Measurements from ENCODE around the gene SLC25A24. TPM values are rescaled to one million over a fixed set of nuclear protein-coding genes. Genes with fewer than 3 reads are reported as not detected.
A peak's percentile ranks its signal among the peaks of the same experiment; 100 is the strongest.
"Not testable (repeated sequence)": the region's sequence is repeated elsewhere in the genome, so short reads cannot be mapped to it uniquely, and the experiment has no call there.

Gene SLC25A24
- polyA plus RNA-seq (2013, experiment 1 of 2): 47.0 TPM
- 50.5 TPM for polyA plus RNA-seq (2013, experiment 2 of 2)

DNA sequence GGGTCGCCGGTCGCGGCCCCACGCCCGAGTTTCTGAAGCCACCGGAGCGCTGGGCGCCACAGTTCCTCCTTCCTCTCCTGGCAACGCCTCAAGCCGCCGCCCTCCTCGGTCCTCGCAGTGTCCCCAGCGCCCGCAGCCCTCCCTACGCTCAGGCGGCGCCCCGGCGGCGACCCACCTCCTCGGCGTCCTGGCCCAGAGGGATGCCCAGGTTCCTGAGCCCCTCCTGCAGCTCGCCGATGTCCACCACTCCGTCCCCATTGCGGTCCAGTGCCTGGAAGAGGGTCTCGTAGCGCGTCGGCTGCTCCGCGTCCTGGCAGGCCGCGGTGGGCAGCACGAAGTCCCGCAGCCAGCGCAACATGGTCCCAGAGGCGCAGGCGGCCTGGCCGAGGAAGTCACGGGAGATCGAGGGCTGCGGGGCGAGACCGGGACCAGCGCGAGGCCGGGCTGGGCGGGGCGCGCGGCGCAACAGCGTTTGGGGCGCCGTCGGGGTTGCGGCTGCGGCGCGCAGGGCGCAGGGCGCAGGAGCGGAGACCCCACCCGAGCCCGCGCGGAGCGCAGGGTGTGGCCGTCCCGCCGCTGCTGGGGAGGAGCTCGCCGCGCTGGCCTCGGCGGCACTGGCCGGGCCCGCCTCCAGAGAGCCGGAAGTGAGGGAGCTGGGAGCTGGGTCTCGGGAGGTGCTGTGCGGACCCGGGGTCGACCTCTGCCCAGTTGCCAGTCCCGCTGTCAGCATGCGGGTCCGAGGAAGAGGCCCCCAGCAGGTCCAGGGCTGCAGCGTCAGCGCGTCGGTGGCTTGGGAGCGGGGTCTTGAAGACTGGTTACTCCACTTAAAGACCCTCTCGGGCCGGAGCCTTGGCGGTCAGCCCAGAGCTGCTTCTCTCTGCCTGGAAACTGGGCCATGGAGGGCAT lies at the start of gene SLC25A24:
Gene SLC25A24 (minus strand): TSS at position 563 of the 906 bp plus-strand sequence. CDS start 205 bp downstream, at position 358.
- under 1% methylated on average over 73 of the region's 97 CpGs for WGBS
- Histone ChIP-seq H2BK12ac (ENCODE audit: low read length in 2 of 2) (peak within 1 kb of the TSS in 1 of 2 experiments; percentile 15), H3K18ac (ENCODE audit: low read depth in 1 of 2, low read length in 2 of 2) (peak within 1 kb of the TSS; percentile 95 to 99)

DNA sequence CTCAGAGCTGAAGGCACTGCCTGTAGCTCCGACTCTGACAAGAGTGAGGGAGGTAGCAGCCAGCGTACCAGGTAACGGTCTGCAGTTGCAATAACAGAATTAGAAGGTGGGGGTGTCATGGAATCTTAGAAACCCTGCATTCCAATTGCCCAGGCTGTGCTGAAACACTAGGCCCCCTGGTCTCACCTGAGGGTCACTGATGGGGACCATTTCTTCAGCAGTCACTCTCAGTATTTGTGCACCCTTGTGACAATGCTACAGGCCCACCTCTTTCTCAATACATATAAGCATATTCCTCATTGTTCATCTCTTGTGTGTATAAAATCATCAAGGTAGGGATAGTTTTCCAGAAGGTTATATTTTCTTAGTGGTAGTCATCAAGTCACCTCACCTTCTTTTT lies 43.8 kb upstream of the SLC25A24 start, which contains the start of gene NBPF4:
Gene NBPF4 (minus strand): TSS at position 101 of the 400 bp plus-strand sequence. CDS start 315 bp downstream, outside the sequence.
- not testable (repeated sequence) for H3K79me1 ChIP-seq (replicated peaks; ENCODE audit: low read length, poor library complexity, severe bottlenecking); H3K4me3 ChIP-seq (ENCODE audit: insufficient read depth in 1 of 2, low read depth in 1 of 2, low read length in 2 of 2); H3K36me3 ChIP-seq (ENCODE audit: control insufficient read depth in 1 of 2, insufficient read depth in 2 of 2, low read depth in 1 of 2, low read length in 2 of 2); H3K27ac ChIP-seq (ENCODE audit: low read length, poor library complexity, severe bottlenecking); H4K8ac ChIP-seq (ENCODE audit: low read length); H3K4ac ChIP-seq (ENCODE audit: low read depth in 1 of 2, low read length in 2 of 2); DNase-seq; H2AK5ac ChIP-seq (ENCODE audit: low read length, severe bottlenecking); H3K18ac ChIP-seq (ENCODE audit: low read depth in 1 of 2, low read length in 2 of 2); H2BK5ac ChIP-seq (ENCODE audit: low read depth, low read length, poor library complexity, severe bottlenecking); H2BK12ac ChIP-seq (ENCODE audit: low read length in 2 of 2); H3K4me1 ChIP-seq (ENCODE audit: control insufficient read depth, insufficient read depth, low read depth, low read length); H4K91ac ChIP-seq (ENCODE audit: low read length); H3K9ac ChIP-seq (ENCODE audit: low read length); H2AFZ ChIP-seq (ENCODE audit: low read depth, low read length); H2BK120ac ChIP-seq (ENCODE audit: low read depth, low read length); H2BK15ac ChIP-seq (ENCODE audit: low read depth, poor library complexity, severe bottlenecking); H3K14ac ChIP-seq (ENCODE audit: low read length in 2 of 2); H3K9me3 ChIP-seq (ENCODE audit: control insufficient read depth, low read length); H3K27me3 ChIP-seq (ENCODE audit: control insufficient read depth in 1 of 2, insufficient read depth in 1 of 2, low read length in 2 of 2); H3K23ac ChIP-seq (ENCODE audit: low read length in 2 of 2); H3K4me2 ChIP-seq (ENCODE audit: low read length, poor library complexity, severe bottlenecking)
- whole genome bisulfite sequencing: no CpG with 5 or more reads among the region's 3 CpGs

More for the DNA sequence above, at the start of gene SLC25A24:
- H3K4me1 ChIP-seq (ENCODE audit: control insufficient read depth, insufficient read depth, low read depth, low read length): peaks cover 6% of the 10 kb centered on the region
- peak within 1 kb of the TSS; percentile 2 for H2BK5ac ChIP-seq (ENCODE audit: low read depth, low read length, poor library complexity, severe bottlenecking)
- peak within 1 kb of the TSS; percentile 58 to 83 for H3K4ac ChIP-seq (ENCODE audit: low read depth in 1 of 2, low read length in 2 of 2)
- H3K23ac ChIP-seq (ENCODE audit: low read length in 2 of 2): peak within 1 kb of the TSS in 1 of 2 experiments; percentile 94
- H3K9me3 ChIP-seq (ENCODE audit: control insufficient read depth, low read length): peaks cover 4% of the 10 kb centered on the region
- peaks cover 6 to 29% of the 10 kb centered on the region in 2 experiments for H3K36me3 ChIP-seq (ENCODE audit: control insufficient read depth in 1 of 2, insufficient read depth in 2 of 2, low read depth in 1 of 2, low read length in 2 of 2)
- peak within 1 kb of the TSS; percentile 6 for H2AK5ac ChIP-seq (ENCODE audit: low read length, severe bottlenecking)
- peak within 1 kb of the TSS; percentile 94 for H3K27ac ChIP-seq (ENCODE audit: low read length, poor library complexity, severe bottlenecking)
- H3K9ac ChIP-seq (ENCODE audit: low read length): peak within 1 kb of the TSS; percentile 96
- H2BK120ac ChIP-seq (ENCODE audit: low read depth, low read length): peak within 1 kb of the TSS; percentile 90
- H3K14ac ChIP-seq (ENCODE audit: low read length in 2 of 2): peak within 1 kb of the TSS in 1 of 2 experiments; percentile 99
- peak within 1 kb of the TSS; percentile 86 for H2BK15ac ChIP-seq (ENCODE audit: low read depth, poor library complexity, severe bottlenecking)
- DNase-seq: peak; percentile 79
- peak within 1 kb of the TSS; percentile 86 for H3K4me2 ChIP-seq (ENCODE audit: low read length, poor library complexity, severe bottlenecking)
- H3K27me3 ChIP-seq (ENCODE audit: control insufficient read depth in 1 of 2, insufficient read depth in 1 of 2, low read length in 2 of 2): no peaks in the 10 kb centered on the region
- peak within 1 kb of the TSS; percentile 84 to 87 for H3K4me3 ChIP-seq (ENCODE audit: insufficient read depth in 1 of 2, low read depth in 1 of 2, low read length in 2 of 2)
- H3K79me1 ChIP-seq (replicated peaks; ENCODE audit: low read length, poor library complexity, severe bottlenecking): peaks cover 2% of the 10 kb centered on the region
- H4K8ac ChIP-seq (ENCODE audit: low read length): peak within 1 kb of the TSS; percentile 90
- H4K91ac ChIP-seq (ENCODE audit: low read length): peak within 1 kb of the TSS; percentile 90
- peak within 1 kb of the TSS; percentile 88 for H2AFZ ChIP-seq (ENCODE audit: low read depth, low read length)

DNA sequence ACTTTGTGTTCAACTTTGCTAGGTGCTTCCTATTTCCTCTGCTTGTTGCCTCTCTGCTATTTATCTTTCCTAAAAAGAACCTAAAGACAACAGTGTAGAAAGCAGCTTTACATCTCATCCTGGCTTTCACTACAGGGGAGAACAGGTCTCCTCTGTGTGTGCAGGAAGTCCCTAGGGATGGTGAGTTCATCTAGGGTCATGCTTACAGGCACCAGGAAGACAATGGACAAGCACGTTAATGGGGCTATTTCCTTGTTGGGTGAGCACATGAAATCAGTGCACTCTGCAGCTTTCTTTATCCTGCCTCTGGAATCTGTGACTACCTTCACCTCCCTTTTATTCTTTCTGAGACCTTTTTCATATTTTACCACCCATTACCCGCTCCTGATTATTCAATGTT lies 39.3 kb upstream of the SLC25A24 start:
- H3K9me3 ChIP-seq (ENCODE audit: control insufficient read depth, low read length); H2BK15ac ChIP-seq (ENCODE audit: low read depth, poor library complexity, severe bottlenecking); H2AFZ ChIP-seq (ENCODE audit: low read depth, low read length); H3K36me3 ChIP-seq (ENCODE audit: control insufficient read depth in 1 of 2, insufficient read depth in 2 of 2, low read depth in 1 of 2, low read length in 2 of 2); H2BK120ac ChIP-seq (ENCODE audit: low read depth, low read length); H3K79me1 ChIP-seq (replicated peaks; ENCODE audit: low read length, poor library complexity, severe bottlenecking); H3K18ac ChIP-seq (ENCODE audit: low read depth in 1 of 2, low read length in 2 of 2); H3K4ac ChIP-seq (ENCODE audit: low read depth in 1 of 2, low read length in 2 of 2); H3K4me1 ChIP-seq (ENCODE audit: control insufficient read depth, insufficient read depth, low read depth, low read length); H3K27me3 ChIP-seq (ENCODE audit: control insufficient read depth in 1 of 2, insufficient read depth in 1 of 2, low read length in 2 of 2); H3K4me3 ChIP-seq (ENCODE audit: insufficient read depth in 1 of 2, low read depth in 1 of 2, low read length in 2 of 2); H2BK12ac ChIP-seq (ENCODE audit: low read length in 2 of 2); H3K23ac ChIP-seq (ENCODE audit: low read length in 2 of 2); H3K4me2 ChIP-seq (ENCODE audit: low read length, poor library complexity, severe bottlenecking); H2AK5ac ChIP-seq (ENCODE audit: low read length, severe bottlenecking); H3K14ac ChIP-seq (ENCODE audit: low read length in 2 of 2); H3K9ac ChIP-seq (ENCODE audit: low read length); H4K8ac ChIP-seq (ENCODE audit: low read length); H3K27ac ChIP-seq (ENCODE audit: low read length, poor library complexity, severe bottlenecking); DNase-seq; H4K91ac ChIP-seq (ENCODE audit: low read length); H2BK5ac ChIP-seq (ENCODE audit: low read depth, low read length, poor library complexity, severe bottlenecking): not testable (repeated sequence)
- no CpG with 5 or more reads among the region's 2 CpGs for WGBS

- H2BK12ac ChIP-seq (ENCODE audit: low read length in 2 of 2); H4K91ac ChIP-seq (ENCODE audit: low read length); H3K27me3 ChIP-seq (ENCODE audit: control insufficient read depth in 1 of 2, insufficient read depth in 1 of 2, low read length in 2 of 2); H3K4ac ChIP-seq (ENCODE audit: low read depth in 1 of 2, low read length in 2 of 2); H3K36me3 ChIP-seq (ENCODE audit: control insufficient read depth in 1 of 2, insufficient read depth in 2 of 2, low read depth in 1 of 2, low read length in 2 of 2); H3K79me1 ChIP-seq (replicated peaks; ENCODE audit: low read length, poor library complexity, severe bottlenecking); H3K14ac ChIP-seq (ENCODE audit: low read length in 2 of 2); H3K4me2 ChIP-seq (ENCODE audit: low read length, poor library complexity, severe bottlenecking); H2BK15ac ChIP-seq (ENCODE audit: low read depth, poor library complexity, severe bottlenecking); H3K4me1 ChIP-seq (ENCODE audit: control insufficient read depth, insufficient read depth, low read depth, low read length); H2BK5ac ChIP-seq (ENCODE audit: low read depth, low read length, poor library complexity, severe bottlenecking); H3K9me3 ChIP-seq (ENCODE audit: control insufficient read depth, low read length); H3K18ac ChIP-seq (ENCODE audit: low read depth in 1 of 2, low read length in 2 of 2); H2AK5ac ChIP-seq (ENCODE audit: low read length, severe bottlenecking); H2AFZ ChIP-seq (ENCODE audit: low read depth, low read length); H3K27ac ChIP-seq (ENCODE audit: low read length, poor library complexity, severe bottlenecking); H4K8ac ChIP-seq (ENCODE audit: low read length); H2BK120ac ChIP-seq (ENCODE audit: low read depth, low read length); H3K4me3 ChIP-seq (ENCODE audit: insufficient read depth in 1 of 2, low read depth in 1 of 2, low read length in 2 of 2); H3K9ac ChIP-seq (ENCODE audit: low read length); H3K23ac ChIP-seq (ENCODE audit: low read length in 2 of 2); DNase-seq: not testable (repeated sequence)
- WGBS: no CpG with 5 or more reads among the region's 2 CpGs
Observed at GRCh38 chr1:108235308-108235707, 35.2 kb upstream of the SLC25A24 start.

All from mesenchymal stem cell (in vitro differentiated cells and primary cell).